HPDE6-E6E7 (cell line): Measurements from ENCODE around the gene AP1AR.
A peak's percentile ranks its signal among the peaks of the same experiment; 100 is the strongest.

Source experiments
- DNase-seq: peaks from one replicate; pipeline ENCODE4 v3.0.0; 2011; ENCODE audit warnings: missing footprints; ENCODE audit errors: extremely low spot score

Gene AP1AR

DNA sequence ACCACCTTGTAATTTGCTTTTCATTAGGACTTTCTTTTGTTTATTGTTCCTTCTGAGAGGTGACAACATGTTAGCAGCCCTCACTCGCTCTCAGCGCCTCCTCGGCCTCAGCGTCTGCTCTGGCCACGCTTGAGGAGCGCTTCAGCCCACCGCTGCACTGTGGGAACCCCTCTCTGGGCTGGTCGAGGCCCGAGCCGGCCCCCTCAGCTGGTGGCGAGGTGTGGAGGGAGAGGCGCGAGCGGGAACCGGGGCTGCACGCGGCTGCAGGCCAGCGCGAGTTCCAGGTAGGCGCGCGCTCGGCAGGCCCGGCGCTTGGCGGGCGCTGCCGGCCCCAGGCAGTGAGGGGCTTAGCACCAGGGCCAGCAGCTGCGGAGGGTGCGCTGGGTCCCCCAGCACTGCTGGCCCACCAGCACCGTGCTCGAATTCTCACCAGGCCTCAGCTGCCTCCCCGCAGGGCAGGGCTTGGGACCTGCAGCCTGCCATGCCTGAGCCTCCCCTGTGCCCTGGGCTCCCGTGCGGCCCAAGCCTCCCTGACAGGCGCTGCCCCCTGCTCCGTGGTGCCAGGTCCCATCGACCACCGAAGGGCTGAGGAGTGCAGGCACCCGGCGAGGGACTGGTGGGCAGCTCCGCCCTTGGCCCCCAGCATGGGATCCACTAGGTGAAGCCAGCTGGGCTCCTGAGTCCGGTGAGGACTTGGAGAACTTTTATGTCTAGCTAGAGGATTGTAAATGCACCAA is 9.2 kb upstream of the AP1AR start:
- DNase-seq, result no peak

- no peak for DNase-seq
Measured at GRCh38 chr4:112225157-112225556, 6.4 kb upstream of the AP1AR start.

DNA sequence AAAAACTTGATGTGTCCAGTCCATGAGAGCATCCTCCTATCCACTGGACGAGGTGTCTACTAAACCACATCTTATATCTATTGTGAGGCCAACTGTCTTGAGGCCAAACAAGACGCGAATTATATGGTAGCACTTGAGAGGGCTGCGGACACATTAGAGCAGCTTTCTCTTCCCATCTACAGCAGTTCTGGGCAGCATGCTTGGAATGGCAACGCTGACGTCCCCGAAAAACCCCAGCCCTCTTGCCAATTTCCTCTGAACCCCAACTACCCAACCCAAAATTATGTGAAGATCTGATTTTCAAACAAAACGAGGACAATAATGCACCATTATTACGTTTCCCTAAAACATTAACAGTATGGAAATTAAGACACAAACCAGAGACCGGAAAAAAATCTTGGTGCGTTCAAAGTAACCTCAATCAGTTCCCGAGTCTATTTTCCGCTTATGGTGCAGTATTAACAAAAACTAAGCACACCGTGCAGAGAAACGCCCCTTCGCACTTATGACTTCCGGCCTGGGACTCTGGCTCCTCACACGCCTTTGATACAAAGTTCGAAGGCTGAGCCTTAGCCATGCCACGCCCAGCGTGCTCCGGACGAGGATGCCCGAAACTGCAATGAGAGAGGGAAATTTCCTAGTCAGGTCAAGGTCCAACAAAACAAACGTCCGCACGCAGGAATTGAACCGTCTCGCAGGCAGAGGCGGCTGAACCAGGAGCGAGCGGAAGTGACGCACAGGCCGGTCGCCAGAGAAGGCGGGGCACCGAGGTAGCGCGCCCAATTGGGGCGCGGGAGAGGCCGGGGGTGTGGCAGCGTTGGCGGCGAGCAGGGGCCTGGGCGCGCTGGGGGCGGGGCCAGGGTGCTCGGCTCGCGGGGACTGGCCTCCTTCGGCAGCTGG is 458 bp upstream of the AP1AR start:
- DNase-seq, result peak; percentile 87

GRCh38 chr4:112234952-112235609 is 3.5 kb downstream of the AP1AR start:
- DNase-seq, result no peak

DNA sequence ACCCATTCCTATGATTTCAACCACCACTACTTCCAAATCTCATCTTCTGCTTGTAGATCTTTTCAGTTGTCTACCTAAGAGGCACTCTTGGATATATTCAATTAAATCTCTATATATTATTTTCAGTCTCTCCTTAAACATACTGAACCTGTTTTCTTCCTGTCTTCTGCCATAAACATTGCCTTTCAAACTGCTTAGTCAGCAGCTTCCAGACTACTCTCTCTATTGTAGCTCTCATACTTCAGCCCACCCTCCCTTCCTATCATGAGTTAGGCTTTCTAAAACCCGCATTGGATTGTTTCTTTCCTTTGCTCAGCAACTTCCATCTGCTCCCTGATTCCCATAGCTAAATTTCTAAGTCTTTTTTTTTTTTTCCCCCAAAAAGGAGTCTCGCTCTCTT is 4.5 kb downstream of the AP1AR start:
- no peak for DNase-seq

- no peak for DNase-seq
Measured at GRCh38 chr4:112238833-112239232, 7.2 kb downstream of the AP1AR start.

GRCh38 chr4:112245383-112245782 is 13.8 kb downstream of the AP1AR start:
- DNase-seq, result no peak

- no peak for DNase-seq
Measured at GRCh38 chr4:112247021-112247420, 15.4 kb downstream of the AP1AR start.

- no peak for DNase-seq
Measured at GRCh38 chr4:112251019-112251643, 19.5 kb downstream of the AP1AR start.

GRCh38 chr4:112252234-112252633 is 20.6 kb downstream of the AP1AR start:
- DNase-seq, result no peak

DNA sequence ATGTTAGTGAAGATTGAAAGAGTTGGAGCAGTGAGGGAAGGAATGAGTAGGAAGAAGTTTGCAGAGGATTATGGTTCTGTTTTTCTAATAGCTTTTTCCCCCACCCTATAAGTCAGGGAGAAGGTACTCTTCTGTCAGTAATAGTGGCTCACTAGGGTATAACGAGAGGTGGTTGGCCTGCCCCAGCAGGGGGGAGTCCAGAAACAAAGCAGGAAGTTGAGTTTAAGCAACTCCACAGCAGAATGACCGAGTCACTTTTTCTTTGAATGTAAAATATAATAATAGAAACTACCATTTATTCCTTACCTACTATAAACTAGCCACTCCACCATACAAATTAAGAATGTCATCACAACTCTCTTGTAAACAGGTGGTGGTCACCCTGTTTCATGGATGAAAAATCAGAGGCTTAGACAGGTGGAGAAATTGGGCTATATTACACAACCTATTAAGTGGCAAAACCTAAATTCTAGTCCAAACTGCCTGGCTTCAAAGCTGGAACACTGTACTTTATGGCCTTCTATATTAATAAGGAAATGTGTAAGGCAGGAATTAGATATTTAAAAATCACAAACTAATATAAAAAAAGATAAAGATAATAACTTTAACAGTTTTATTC is 21.9 kb downstream of the AP1AR start:
- DNase-seq, result no peak

- no peak for DNase-seq
Measured at GRCh38 chr4:112257098-112257497, 25.5 kb downstream of the AP1AR start.

- no peak for DNase-seq
Measured at GRCh38 chr4:112266823-112267222, 35.2 kb downstream of the AP1AR start.

DNA sequence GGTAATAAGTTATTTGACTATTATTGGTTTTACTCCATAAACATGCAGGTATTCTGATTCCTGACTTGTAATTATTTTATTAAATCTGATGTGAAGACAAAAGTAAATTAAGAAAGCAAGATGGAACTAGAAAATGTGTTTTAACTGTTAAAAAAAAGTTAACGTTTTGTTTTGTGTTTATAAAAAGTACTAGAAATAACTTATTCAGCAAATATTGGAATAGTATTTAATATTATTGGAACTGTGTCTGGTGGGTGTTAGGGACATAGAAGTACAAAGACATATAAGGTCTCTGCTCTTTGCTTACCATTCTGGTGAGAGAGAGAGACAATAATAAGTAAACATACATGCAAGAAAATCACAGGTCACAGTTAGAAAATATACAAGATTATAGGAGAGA is 38.5 kb downstream of the AP1AR start:
- DNase-seq, result no peak

DNA sequence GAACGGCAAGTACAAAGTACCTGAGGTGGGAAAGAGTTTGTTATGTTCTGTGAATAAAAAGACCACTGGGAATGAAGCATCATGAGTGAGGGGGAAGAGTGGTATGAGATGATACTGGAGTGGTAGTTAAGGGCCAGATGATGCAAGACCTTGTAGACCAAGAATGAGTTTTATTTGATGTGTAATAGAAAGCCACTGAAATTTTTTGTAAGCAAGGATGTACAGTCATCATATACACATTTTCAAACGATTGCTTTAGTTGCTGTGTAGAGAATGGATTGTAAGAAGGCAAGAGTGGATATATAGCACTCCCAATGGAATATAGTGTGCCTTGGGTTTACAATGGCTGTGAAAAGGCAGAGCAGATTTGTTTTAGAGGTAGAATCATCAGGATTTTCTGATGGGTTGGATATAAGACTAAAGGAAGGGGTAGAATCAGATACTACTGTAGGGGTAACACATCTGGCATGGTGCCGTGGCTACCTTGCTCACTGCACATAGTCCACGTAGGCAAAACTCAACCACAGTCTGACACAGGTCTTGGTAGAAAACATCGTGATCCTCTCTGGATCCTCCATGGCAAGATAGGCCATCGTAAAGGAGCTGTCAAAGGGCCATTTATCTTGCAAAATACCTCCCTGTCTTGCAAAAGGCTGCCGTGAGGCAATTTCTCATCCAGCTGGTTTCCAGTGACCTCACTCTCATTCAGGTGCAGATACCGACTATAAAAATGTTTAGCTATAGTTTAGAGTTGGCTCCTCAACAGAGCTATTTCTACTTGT is 39.2 kb downstream of the AP1AR start:
- DNase-seq, result no peak

DNA sequence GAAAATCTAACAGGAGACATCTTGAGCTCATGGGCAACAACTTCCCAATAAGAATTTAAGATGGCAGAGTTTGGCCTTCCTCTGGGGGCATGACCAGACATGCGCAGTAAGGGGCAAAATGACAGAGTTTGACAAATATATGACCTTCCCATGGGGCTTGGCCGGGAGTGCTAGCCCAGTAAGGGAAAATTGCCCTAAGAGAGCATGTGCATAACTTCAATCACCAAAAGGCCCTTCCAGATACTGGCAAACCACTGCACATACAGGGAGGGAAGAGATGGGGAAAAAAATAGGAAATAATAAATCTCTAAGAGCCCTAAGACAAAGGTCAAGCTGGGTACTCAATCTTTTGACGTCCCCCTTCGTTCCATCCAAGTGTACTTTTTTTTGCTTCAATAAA is 40.7 kb downstream of the AP1AR start:
- no peak for DNase-seq

DNA sequence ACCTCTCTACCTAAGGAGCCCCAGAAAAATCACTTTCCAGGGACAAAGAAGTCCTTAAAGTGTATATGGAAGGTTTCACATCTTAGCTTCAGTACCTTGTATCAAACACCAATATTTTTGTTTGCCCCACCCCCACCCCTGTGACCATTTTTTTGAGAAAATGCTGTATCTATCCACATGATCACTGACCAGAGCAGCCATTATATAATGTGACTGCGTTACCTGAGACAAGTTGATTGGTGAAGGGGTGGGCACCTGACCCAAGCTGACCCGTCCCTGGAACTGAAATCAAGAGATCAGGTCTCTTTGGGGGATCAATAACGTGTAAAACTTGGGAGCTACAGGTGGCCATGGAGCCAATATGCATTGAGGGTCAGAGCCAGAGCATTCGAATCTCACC is 43.4 kb downstream of the AP1AR start:
- DNase-seq, result no peak

- no peak for DNase-seq
Measured at GRCh38 chr4:112276113-112276512, 44.5 kb downstream of the AP1AR start.

- peak; percentile 51 for DNase-seq
Measured at GRCh38 chr4:112277220-112277619, 45.6 kb downstream of the AP1AR start.

- DNase-seq, result no peak
Measured at GRCh38 chr4:112277705-112278448, 46.3 kb downstream of the AP1AR start.
